GM21717 (cell line): Measurements from ENCODE around the gene PNPLA1.
A peak's percentile ranks its signal among the peaks of the same experiment; 100 is the strongest.

Source experiments
- ATAC-seq: cut with Tn5 transposase; IDR thresholded peaks from one replicate; pipeline ENCODE4 v1.9.1; 2021; ENCODE audit warnings: mild to moderate bottlenecking, moderate library complexity; ENCODE audit not compliant: unreplicated experiment

PNPLA1 gene, protein sequence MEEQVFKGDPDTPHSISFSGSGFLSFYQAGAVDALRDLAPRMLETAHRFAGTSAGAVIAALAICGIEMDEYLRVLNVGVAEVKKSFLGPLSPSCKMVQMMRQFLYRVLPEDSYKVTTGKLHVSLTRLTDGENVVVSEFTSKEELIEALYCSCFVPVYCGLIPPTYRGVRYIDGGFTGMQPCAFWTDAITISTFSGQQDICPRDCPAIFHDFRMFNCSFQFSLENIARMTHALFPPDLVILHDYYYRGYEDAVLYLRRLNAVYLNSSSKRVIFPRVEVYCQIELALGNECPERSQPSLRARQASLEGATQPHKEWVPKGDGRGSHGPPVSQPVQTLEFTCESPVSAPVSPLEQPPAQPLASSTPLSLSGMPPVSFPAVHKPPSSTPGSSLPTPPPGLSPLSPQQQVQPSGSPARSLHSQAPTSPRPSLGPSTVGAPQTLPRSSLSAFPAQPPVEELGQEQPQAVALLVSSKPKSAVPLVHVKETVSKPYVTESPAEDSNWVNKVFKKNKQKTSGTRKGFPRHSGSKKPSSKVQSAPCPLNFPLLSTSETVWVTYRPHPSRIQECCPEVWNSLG

DNA sequence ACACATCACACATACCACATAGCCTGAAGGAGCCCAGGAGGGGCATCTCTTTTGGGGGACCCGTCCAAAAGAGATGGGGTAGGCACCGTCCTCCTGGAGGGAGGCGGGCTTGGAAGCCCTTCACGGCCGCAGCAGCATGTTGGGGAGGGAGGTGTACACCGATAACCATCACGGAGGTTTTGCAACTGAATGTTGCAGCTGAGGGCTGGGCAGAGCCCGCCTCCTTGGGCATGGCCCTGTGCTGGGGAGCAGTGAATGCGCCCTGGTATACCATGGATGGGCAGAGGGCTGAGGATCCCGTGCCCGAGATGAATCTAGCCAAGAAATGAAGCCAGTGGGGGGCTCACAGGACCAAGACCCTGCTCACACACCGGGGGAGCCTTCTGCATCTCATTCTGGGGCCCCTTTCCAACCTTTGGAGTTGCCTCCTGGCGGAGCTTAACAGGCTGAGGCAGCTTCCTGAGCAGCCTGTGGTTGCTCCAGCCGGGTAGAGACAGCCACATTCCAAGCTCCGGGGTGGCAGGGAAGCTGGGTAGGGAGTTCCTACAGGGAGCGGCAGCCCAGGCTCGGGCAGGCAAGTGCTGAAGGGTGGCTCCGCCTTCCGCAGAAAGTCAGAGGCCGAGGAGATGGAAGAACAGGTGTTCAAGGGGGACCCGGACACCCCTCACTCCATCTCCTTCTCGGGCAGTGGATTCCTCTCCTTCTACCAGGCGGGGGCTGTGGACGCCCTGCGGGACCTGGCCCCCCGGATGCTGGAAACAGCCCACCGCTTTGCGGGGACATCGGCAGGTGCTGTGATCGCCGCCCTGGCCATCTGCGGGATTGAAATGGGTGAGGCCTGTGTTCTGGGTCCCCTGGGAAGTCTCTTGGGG lies at the start of gene PNPLA1:
Gene PNPLA1 (plus strand): TSS at position 227 of the 872 bp plus-strand sequence. CDS start 400 bp downstream, at position 627.
- no peak for ATAC-seq

DNA sequence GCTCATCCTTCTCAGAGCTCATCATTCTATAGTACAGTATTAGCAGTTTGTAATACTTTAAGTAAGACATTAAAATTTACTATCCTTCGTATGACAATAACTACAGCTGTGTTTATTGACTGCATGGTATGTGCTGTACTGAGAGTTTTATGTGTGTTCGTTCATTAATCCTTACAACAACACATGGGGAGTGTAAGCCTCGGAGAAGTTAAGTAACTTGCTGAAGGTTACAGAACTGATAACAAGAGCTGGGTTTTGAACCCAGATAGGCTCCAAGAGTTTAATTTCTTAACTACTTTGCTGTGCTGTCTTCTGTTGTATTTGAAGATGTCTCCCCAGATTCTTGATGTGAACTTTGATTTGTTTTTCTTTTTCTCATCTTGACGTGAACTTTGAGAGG lies 49.6 kb upstream of the PNPLA1 start:
- ATAC-seq = no peak

DNA sequence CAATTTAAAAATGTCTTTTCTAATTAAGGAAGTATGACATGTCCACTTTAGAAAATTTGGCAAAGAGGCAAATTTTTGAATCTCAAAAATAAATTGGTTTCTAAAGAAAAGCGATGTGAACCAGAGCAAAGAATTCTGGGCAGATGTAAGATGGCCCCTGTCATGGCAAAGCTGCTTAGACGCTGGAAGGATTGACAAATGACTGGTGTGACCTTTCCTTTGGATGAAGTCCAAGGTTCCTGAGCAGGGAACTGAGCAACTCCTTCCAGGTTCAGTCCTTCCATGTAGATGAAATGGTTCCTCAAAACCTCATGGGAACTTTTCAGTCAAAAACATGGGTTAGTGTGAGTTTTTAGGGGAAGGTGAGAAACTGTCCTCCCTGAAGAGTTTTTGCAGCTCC lies 48.2 kb upstream of the PNPLA1 start:
- no peak for ATAC-seq

DNA sequence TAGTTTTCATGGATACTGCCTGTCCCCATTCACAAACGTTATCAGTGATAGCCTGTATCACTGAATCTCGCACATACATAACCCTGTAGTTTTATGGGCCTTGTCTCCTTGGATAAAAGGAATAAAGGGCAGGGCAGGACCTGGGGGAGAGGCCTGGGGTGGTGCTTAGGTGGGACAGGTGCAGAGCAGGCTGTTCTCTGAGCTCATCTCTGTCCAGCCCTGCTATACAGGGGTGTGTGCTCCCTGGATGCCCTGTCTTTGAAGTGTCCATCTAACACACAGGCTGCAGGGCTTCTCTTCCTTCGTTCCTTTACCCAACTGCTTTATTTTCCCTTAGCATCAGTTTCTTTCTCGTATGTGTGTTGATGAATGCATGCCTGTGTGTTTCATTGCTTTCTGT lies 46.9 kb upstream of the PNPLA1 start:
- no peak for ATAC-seq

DNA sequence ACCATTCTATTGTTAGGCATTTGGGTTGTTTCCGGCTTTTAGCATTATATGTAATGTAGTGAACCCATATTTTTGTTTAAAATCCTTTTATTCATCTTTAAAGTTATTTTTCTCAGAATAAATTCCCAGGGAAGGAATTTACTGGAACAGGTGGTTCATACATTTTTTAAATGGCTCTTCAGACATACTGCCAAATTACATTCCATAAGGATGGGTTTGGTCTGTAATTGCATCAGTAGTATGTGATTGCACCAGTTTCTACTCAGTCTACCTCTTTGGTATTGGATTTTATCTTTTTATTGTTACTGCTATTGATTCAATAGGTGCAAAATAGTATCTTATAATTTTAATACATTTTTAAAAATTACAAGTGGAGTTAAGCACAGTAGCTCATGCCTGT lies 46.2 kb upstream of the PNPLA1 start:
- no peak for ATAC-seq

DNA sequence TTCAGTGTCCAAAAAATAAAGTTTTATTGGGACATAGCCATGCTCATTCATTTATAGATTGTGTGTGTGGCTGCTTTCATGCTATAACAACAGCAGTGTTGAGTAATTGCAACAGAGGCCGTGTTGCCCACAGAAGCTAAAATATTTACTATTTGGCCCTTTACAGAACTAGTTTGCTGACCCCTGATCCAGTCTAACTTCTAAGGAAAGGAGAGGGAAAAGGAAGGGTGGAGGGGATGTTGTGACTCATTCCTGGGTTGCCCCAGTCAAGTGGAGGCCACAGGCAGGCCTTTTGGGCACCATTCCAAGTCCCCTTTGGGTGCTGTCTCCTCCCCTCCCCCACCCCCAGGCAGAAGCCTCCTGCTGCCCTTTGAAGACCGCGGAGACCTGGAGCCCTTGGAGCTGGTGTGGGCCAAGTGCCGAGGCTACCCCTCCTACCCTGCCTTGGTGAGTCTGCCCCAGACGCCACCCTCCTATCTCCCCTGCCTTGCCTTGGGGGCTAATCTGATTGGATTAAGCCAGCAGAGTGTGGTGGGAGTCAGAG lies 44.9 kb upstream of the PNPLA1 start:
- ATAC-seq = no peak

DNA sequence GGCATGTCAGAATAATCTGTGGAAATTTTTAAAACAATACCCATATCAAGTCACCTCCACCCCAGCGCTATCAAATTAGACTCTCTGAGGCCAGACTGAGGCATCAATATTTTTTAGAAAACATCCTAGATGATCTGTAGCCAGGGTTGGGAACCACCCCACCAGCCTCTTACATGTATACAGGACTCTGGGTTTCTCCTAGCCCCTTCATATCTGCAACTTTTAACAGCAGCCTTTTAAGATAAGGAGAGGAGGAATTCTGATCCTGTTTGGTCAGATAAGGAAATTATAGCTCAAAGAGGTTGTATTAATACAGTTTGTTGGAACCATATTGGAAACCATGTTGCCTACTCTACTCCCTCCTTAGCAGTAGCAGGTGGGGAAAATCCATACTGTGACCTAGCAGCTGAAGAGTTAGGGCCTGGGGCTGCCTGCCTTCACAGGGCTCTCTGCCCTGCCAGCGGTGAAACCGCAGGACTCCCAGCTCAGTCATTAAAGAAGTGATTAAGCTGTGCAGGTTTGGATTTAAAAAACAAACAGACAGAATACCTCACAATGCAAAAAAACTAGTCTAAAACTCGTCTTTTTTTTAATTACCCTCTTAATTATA lies 43.3 kb upstream of the PNPLA1 start:
- no peak for ATAC-seq

DNA sequence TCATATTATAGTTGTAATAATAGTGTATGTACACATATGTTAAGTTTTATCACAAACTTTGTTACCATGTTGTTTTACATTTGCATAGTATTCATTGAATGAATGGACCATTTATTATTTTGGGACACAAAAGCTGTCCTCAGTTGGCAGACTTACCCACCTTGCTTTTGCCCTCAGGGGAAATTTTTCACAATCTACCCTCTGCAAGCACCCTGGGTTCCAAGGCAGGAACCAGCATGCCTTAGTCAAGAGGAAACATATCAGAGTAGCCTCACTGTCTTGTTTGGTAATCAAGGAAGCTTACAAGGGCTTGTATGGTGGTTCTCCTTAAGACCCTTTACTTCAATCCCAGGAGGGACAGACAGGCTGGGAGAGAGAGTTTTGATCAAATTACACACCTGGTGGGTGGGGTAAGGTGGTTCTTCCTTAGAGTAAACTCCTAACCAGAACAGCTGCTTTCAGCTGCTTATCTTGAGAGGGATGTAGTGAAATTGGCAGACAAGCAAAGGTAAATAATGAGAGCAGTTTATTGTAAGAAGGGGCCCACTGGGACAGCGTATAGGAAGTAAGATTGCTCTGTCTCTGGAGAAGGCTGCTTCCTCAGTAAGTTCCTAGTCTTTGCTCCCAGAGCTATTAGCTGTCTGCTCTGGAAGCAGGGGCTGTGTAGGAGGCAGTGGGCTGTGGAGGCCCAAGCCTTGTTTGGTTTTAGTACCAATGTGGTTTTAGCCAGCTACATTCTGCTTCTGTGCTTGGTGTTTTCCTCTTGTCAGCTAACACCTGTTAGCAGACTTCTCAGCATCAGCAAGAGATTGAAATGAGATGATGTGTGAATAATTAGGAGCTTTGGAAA lies 42.3 kb upstream of the PNPLA1 start:
- ATAC-seq = no peak

DNA sequence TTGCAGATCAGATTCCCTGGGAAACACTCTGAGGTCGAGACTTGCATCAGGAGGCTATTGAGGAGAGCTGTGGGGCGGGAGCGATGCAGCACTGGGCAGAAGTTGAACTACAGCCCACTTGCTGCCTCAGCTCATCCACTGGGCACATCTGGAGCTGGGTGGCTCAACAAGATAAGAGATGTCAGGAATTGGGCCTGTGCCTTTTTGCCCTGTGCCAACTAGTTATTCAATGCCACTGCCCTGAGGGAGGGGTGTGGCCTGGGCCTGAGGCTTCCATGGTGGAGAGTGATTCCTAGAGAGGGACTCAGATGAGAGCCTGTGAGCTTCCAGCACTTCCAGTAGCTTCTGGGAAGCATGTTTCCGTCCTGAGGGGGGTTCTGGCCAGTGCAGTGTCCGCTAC lies 40.6 kb upstream of the PNPLA1 start:
- ATAC-seq = no peak

DNA sequence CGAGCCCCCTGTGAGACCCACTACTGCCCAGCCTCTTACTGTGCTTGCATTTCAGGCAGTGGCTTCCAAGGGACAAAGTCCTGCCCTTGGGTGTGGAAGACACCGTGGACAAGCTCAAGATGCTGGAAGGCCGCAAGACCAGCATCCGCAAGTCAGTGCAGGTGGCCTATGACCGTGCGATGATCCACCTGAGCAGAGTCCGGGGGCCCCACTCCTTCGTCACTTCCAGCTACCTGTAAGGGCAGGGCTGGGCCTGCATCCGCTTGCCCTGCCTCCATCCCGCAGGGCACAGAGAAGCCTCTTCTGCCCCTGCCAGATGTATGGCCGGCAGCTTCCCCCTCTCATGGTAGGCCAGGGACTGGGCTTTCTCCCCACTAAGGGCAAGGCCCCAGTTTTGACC lies 39.5 kb upstream of the PNPLA1 start:
- no peak for ATAC-seq

DNA sequence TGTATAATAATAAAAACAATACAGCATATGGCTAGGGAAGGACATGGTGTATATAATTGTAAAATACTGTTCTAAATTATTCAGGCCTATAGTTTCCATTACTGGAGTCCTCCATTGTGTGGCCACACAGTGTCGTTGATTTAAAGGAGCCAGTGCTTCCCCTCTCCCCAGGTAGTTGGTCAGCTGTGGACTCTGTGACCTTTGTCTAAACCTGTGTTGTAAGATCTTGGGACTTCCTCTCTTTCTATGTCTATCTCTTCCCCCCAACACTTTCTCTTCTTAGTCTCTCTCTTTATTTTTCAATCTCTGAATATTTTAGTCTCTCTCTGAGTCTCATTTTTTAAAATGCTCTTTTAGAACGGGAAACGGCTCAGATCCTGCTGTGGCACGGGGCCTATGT lies 37.7 kb upstream of the PNPLA1 start:
- ATAC-seq = no peak

DNA sequence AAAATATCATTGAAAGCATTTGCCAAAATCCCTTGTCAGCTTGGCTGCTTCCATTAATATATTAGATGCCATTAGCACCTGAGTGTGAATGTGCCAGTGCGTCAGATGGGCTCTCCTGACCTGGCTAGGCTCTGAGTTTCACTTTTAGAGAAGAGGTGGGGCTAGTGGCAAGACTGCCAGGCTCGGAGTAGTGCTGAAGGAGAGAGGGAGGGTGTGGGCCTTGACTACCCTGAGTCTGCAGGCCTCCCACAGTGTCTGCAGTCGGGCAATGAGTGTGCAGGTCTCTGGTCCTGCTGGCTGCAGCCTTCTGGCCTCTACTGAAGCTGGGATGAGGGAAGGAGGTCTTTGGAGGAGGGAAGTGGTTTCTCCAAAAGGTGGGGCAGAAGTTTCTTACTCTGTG lies 34.6 kb upstream of the PNPLA1 start:
- no peak for ATAC-seq

DNA sequence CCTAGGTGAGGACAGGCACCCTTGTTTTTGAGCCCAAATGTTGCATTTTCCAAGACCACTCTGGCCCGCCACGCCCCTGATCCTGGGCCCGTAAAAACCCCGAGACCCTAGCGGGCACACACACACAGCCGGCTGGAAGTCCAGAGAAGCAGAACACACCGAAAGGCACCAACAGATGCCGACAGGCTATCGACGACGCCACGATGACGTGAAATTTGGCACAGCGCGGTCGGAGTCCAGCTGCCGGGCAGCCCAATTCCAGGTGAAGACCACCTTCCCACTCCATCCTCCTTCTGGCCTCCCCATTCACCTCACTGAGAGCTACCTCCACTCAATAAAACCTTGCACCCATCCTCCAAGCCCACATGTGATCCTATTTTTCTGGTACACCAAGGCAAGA lies 34.0 kb upstream of the PNPLA1 start:
- ATAC-seq = no peak

DNA sequence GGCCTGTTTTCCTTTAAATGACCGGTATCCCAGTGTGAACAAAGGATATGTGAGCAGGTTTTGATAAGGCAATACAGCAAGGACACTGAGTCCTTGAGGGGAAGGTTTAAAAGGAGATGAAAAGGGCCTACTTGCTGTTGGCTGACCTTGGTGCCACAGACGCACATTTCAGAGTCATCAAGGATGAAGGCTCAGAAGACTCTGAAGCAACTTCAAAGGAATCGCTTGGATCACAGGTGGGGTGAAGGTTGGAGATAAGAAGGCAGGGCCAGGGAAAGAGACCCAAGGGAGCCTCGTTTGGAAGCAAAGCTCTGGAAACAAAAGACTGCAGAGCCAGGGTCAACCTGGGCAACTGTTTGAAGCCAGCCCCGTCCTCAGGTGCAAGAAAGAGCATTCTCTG lies 30.1 kb upstream of the PNPLA1 start:
- no peak for ATAC-seq

DNA sequence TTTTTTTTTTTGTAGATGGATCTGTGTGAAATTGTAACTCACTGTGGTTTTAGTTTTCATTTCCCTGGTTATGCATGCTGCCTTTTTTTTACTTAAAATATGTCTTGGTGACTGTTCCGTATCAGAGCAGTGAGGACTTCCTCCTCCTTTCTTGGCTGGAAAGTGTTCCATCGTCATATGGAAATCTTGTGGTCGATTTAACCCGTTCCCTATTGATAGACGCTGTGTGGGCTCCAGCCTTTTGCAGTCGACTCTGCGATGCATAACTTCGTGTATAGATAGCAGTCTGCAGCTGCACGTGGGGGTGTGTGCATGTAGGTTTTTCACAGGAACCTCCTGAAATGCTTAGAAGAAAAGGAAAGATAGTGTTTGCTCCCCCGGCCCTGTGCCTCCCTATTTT lies 28.1 kb upstream of the PNPLA1 start:
- ATAC-seq = peak; percentile 72

DNA sequence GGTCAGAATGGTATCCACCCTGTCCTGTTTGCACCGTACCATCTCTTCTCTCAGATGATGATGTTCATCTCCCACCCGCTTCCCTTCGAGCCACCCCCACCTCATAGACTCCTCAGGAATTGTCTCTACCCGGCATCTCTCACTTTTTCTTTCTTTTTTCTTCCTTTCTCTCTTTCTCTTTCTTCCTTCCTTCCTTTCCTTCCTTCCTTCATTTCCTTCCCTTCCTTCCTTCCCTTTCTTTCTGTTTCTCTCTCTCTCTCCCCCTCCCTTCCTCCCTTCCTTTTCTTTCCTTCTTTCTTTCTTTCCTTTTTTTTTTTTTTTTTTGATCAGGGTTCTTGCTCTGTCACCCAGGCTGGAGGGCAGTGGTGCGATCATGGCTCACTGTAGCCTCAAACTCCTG lies 27.7 kb upstream of the PNPLA1 start:
- no peak for ATAC-seq

DNA sequence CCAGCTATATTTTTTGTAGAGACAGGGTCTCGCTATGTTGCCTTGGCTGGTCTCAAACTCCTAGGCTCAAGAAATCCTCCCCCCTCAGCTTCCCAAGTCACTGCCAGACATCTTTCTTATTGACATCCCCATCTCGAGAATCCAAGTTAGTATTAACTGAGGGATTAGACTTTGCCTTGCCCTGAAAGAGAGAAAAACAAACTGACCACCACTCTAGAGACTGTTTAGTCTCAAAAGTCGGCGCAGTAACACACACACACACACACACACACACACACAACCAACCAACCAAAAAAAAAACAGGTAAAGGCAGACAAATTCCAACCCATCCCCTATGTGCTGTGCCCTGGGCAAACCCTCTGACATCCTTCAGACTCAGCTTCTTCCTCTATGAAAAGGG lies 27.2 kb upstream of the PNPLA1 start:
- ATAC-seq = no peak

DNA sequence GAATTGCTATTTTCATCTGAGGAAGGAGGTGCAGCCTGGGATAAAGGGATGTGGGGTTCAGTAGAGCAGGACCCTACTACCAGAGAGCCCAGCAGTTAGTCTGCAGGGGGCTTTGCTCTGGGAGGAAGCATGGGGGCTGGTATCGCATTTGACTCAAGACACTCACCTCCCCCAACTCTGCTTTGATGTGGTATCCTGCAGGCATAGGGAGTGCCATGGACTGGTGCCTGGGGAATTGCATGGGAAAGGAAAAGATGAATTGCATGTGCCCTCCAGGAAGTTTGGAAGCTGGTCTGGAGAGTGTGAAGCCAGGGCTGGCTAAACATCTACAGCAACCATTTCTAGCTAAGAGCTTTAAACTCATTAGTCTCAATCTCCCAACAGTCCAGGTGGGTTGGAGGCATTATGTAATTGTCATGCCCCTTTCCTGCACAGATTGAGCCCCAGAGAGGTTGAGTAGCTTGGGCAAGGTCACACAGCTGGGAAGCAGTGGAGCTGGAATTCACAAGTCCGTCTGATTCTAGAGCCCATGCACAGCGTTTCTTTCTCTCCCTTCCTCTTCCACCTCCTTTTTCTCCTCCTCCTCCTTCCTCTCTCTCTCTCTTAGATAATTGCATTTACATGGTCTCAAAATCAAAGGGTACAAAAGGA lies 26.2 kb upstream of the PNPLA1 start:
- no peak for ATAC-seq

DNA sequence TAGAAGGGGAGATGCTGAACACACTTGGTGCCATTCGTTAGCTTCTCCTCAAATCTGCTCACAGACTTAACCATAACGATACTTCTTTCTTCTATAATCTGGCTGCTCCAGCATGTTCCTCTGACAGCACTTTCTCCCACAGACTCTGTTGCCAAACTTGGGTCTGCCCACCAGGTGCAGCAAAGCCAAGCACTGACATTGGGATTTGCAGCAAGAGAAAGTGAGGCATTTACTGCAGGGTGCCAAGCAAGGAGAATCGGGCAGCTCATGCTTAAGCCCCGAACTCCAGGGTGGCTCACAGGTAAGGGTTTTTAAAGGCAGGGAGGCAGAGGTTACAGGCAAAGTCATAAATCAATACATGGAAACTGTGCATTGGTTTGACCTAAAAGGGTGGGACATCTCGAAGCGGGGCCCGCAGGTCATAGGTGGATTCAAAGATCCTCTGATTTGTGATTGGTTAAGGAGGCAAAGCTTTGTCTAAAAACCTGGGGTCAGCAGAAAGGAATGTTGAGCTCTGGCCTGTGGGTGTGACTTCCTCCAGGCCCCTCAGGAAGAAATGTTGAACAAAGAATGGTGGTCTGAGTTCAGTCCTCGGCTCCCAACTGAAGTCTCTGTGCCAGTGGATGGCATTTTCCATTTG lies 25.1 kb upstream of the PNPLA1 start:
- no peak for ATAC-seq
